GM19025 (cell line): ENCODE results near the gene MUSTN1.

Source experiments
- ATAC-seq: cut with Tn5 transposase; IDR thresholded peaks from one replicate; pipeline ENCODE4 v1.9.1; 2021; ENCODE audit warnings: mild to moderate bottlenecking, low read depth, moderate library complexity; ENCODE audit not compliant: unreplicated experiment

Gene MUSTN1

GRCh38 chr3:52788890-52789745 is 45.7 kb downstream of the MUSTN1 start:
- no peak for ATAC-seq

- no peak for ATAC-seq
These were observed 46.9 kb downstream of the MUSTN1 start for GRCh38 chr3:52787672-52788625.

- ATAC-seq, result no peak
These were observed 47.6 kb downstream of the MUSTN1 start for GRCh38 chr3:52787246-52787645.

- ATAC-seq, result no peak
These were observed 48.2 kb downstream of the MUSTN1 start for GRCh38 chr3:52786330-52787215.

- no peak for ATAC-seq
These were observed 49.8 kb downstream of the MUSTN1 start for GRCh38 chr3:52784931-52785590.

- no peak for ATAC-seq
These were observed 50.7 kb downstream of the MUSTN1 start for GRCh38 chr3:52784021-52784621.

GRCh38 chr3:52783211-52783555 is 51.6 kb downstream of the MUSTN1 start:
- no peak for ATAC-seq
